Epithelial cell of esophagus (primary cell): ENCODE results near the gene MALT1.

Source experiments
- DNase-seq: peaks from one replicate; pipeline ENCODE4 v3.0.0; 2010; ENCODE audit warnings: low read depth
- H3K4me3 ChIP-seq: 2 replicates; pipeline ENCODE4 v1.5.1; 2011; ENCODE audit warnings: mild to moderate bottlenecking, low read length, control low read depth
- TF ChIP-seq, protein P1 (sequence below): IDR thresholded peaks from 2 replicates; pipeline ENCODE4 v1.5.1; 2011; ENCODE audit warnings: low read depth, mild to moderate bottlenecking, low read length, control low read depth, inconsistent platforms; ENCODE audit not compliant: insufficient read depth; ENCODE audit errors: missing control alignments

Gene MALT1

DNA sequence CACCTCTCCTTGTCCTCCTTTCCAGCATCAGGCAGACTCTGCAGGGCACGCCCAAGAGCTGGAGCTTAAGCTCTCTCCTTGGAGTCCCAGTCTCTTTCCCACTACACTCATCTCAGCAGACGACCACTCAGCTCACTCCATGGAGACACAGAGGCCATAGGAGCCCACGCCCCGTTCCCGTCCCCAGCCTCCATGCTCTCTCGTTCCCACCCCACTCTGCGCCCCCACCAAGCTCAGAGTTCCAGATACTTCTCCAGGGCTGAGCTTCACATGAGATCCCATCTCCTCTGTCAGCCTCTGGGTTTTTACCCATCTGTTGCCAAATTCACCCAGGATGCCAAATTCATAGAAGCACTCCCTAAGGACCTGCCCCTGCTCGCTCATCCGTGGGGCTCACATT lies 87.3 kb downstream of the MALT1 start:
- H3K4me3 ChIP-seq = no peak overlapping the region
- TF ChIP-seq, protein P1, sequence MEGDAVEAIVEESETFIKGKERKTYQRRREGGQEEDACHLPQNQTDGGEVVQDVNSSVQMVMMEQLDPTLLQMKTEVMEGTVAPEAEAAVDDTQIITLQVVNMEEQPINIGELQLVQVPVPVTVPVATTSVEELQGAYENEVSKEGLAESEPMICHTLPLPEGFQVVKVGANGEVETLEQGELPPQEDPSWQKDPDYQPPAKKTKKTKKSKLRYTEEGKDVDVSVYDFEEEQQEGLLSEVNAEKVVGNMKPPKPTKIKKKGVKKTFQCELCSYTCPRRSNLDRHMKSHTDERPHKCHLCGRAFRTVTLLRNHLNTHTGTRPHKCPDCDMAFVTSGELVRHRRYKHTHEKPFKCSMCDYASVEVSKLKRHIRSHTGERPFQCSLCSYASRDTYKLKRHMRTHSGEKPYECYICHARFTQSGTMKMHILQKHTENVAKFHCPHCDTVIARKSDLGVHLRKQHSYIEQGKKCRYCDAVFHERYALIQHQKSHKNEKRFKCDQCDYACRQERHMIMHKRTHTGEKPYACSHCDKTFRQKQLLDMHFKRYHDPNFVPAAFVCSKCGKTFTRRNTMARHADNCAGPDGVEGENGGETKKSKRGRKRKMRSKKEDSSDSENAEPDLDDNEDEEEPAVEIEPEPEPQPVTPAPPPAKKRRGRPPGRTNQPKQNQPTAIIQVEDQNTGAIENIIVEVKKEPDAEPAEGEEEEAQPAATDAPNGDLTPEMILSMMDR = no peak
- no peak for DNase-seq

DNA sequence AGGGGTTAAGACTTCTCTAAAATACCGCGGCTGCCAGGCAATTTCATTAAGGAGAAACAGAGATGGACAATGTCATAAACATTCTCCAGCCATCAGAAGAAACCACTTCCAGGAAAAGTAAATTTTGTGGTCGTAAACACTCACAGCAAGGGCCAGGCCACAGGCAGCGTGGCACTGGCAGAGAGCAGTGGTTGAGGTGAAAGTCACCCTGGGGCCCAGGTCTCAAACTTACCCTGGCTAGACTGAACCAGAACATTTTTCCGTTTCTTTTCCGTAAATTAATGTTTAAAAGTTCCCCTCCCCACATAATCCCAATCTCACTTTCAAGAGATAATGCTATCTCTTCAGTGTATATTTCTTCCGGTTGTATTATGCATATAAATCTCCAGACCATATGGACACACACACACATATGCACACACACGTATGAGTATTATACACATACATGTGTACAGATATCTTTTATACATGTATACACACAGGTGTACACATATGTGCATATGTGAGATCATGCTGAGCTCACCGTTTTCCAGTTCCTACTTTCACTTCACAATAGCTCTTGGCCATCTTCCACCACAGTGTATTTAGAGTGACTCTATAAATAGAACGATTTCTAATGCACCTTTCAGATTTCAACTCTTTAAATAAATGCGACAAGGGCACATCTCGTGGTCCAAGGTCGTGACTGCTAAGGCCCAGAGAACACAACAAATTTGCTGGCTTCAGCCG lies 90.1 kb downstream of the MALT1 start:
- DNase-seq = no peak
- H3K4me3 ChIP-seq = no peak overlapping the region
- TF ChIP-seq, protein P1 = no peak

DNA sequence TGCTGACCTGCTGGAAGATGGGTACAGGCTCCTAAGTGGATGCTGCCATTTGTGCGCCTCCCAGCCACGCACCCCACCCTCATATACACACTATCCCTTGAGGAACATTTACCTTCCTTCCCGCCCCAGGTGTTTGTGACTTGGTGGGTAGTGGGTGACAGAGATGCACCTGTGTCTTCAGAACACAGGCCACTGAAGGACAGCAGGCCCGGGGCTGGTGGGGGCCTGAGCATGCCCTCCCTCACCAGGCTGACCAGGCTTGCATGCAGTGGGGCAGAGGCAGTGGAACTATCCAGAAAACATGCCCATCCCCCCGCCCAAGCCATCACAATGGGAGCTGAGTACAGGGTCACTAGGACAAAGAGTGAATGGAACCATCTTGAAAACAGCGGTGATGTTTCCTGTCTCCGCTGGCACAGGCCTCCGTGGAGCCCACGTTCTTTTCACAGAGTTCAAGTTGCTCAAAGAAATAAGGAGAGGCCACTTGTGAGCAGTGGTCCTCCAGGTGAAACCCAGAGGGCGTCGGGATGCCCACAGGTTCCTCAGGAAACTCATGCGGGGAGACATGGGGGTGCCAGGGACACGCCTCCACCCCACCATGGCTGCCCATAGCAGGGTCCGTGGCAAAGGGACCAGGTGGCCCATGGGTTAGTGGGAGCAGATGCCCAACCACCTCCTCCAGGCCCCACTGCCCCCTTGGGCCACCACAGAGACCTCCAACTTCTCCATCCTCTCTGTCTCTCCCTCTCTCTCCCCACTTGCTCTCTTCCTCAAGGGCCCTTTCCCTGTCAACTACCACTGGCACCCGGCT lies 90.9 kb downstream of the MALT1 start:
- H3K4me3 ChIP-seq = no peak overlapping the region
- TF ChIP-seq, protein P1 = no peak
- no peak for DNase-seq

DNA sequence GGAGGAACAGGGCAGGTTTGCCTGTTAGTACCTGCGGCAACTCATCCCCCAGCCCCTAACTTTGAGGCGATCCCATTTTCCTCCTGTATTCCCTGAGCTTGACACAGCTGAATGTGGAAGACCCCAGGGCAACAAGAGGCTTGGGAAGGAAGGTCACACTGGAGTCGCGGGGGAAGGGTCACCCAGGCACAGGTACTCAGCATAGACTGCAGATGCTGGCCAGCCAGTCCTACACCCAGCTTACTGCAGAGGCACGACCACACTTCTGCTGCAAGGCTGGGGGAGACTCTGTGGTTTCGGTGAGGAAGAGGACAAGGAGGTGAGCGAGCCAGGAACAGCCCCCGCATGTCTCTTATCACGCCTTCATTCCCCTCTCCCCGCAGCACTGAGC lies 91.5 kb downstream of the MALT1 start:
- TF ChIP-seq, protein P1 = no peak
- no peak for DNase-seq
- no peak overlapping the region for H3K4me3 ChIP-seq

DNA sequence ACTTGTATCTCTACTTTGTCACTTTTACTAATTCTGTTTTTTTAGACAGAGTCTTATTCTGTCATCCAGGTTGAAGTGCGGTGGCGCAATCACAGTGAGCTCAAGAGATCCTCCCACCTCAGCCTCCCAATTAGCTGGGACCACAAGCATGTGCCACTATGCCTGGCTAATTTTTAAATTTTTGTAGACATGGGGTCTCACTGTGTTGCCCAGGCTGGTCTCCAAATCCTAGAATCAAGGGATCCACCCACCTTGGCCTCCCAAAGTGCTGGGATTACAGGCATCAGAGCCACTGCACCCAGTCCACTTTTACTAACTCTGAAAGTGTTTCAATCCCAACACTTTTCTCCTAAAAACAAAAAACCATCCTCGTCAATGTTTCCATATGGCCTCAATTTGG lies 94.9 kb downstream of the MALT1 start:
- DNase-seq = no peak
- TF ChIP-seq, protein P1 = no peak

DNA sequence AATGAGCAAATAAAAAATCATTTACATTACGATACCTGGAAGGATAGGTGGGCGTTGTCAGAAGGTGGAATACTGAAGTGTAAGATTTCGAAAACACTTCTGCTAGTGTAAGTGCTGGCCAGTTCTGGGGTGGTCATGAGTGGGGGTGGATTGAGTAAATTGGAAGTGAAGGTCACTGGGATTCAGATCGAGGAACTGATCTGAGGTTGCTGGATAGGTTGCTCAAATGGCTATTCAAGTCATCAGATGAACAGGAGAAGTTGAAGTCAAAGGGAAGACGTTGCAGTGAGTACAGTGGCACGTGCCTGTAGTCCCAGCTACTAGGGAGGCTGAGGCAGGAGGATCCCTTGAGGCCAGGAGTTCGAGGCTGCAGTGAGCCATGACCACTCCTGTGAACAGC lies 95.7 kb downstream of the MALT1 start:
- TF ChIP-seq, protein P1 = no peak
- no peak overlapping the region for H3K4me3 ChIP-seq
- DNase-seq = no peak

More for the DNA sequence above, 94.9 kb downstream of the MALT1 start:
- no peak overlapping the region for H3K4me3 ChIP-seq
